Lung microvascular endothelial cell (primary cell): Measurements from ENCODE around the gene EIF3C. TPM values are rescaled to one million over a fixed set of nuclear protein-coding genes. Genes with fewer than 3 reads are reported as not detected.
"Not testable (repeated sequence)": the region's sequence is repeated elsewhere in the genome, so short reads cannot be mapped to it uniquely, and the experiment has no call there.

Experiments
- DNase-seq, 2 donors: peaks; one replicate each; pipeline versions ENCODE4 v3.0.0 to v3.0.0-alpha.2; 2010; ENCODE audit warnings: low read depth in 2 of 2
- total RNA-seq: library from RNA; depleted of rRNA; stranded (reverse); fragments of >200 nt; gene quantifications from 2 replicates; pipeline ENCODE4 v1.2.1, GENCODE V29; 2014

Gene EIF3C
- total RNA-seq, 1 donor from 2014 or later, result 216 TPM

DNA sequence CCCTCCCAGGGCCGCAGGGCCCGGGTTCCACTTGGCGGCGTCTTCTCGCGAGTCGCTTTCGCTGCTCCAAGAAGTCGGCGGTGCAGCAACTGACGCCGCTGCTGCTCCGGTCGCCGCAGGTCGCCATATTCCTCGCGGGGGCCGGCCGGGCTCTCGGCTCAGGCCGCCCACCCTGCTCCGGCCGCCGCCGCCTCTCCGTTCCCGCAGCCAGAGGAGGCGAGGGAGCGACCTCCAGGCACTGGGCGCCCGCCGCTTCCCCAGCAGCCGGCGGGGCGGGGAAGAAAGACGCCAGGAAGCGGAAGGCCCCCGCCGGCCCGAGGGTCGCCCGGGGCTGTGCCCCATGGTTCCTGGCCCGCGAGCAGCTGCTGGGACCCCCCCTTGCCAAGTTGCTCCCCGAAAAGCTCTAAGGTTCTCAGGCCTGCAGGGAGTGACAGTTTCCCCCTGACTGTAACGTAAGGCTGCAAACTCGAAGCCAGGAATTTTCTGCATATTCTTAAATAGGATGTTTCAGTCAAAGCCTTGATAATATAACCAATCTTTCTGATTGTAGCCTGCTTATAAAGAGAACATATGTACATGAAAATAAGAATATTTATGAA is 39.3 kb downstream of the EIF3C start:
- not testable (repeated sequence) for DNase-seq

DNA sequence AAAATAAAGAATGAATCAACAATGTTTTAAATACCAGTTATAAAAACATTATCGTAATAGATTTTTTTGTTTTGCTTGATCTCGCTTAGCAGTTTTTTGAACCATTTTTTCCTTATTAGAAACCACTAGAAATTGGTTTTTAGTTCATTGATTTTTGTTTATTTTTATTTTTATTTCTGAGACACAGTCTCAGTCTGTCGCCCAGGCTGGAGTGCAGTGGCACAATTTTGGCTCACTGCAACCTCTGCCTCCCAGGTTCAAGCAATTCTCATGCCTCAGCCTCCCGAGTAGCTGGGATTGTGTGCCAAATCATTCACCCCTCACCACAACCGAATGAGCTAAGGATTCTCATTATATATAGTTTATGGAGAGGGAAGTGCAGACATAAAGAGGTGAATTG is 40.2 kb downstream of the EIF3C start, which contains the start of gene NPIPB9:
TSS of gene NPIPB9 (plus strand) at position 301 of the 400 bp plus-strand sequence.
- not testable (repeated sequence) for DNase-seq

DNA sequence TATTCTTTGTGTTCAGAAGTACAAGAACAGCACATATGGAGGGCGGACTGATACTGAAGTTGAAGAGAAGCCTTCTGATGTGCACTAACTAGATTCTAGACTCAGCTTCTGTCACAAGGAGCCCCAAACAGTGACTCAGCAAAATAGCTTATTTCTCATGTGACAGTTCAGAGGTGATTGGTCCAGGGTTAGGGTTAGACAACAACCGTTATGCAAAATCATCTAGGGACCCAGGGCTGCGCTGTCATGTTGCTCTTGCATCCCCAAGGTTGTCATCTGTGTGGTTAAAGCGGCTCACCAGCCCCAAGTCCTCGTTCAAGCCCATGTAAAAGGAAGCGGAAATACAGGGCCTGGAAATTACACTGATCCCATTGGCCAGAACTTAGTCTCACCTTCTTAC is 70.4 kb downstream of the EIF3C start:
- DNase-seq, result not testable (repeated sequence)

DNA sequence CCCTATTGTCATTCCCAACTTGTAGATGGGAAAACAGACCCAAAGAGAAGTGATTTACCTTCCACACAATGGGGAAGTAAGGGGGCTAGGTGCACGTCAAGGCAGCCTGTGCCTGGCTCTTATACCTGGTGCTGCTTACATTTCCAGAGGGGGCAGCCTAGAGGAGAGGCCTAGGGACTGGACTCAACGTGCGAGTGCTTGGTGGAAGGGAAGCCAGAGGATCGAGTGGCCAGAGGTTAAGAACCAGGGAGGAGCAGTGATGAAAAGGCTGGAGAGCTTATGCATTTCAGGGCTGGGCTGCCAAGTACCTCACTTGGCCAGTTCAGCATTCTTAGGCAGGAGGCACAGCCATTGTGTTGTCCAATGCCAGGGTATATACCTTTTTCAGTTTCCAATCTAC is 71.1 kb downstream of the EIF3C start:
- not testable (repeated sequence) for DNase-seq

Other genes starting within 250 kb of the EIF3C start
- not detected in 2 replicates for gene NPIPB7, start 239.1 kb upstream of the EIF3C start, total RNA-seq
- gene CLN3, start 219.4 kb upstream of the EIF3C start, total RNA-seq, result 12.9 and 21.2 TPM in 2 replicates
- gene APOBR, start 216.8 kb upstream of the EIF3C start, total RNA-seq, result not detected in 2 replicates
- not detected in 2 replicates for gene IL27, start 204.6 kb upstream of the EIF3C start, total RNA-seq
- 0.44 and 11.9 TPM in 2 replicates for gene NUPR1, start 172.5 kb upstream of the EIF3C start, total RNA-seq
- 5.9 and 9.1 TPM in 2 replicates for gene SGF29, start 157.5 kb upstream of the EIF3C start, total RNA-seq
- not detected in 2 replicates for gene SULT1A2, start 114.4 kb upstream of the EIF3C start, total RNA-seq
- 0.40 and 3.9 TPM in 2 replicates for gene SULT1A1, start 101.4 kb upstream of the EIF3C start, total RNA-seq
- gene NPIPB8, start 73.4 kb upstream of the EIF3C start, total RNA-seq, result 0.20 TPM in 1 of 2 replicates, not detected in the other
- gene NPIPB9, start 40.3 kb downstream of the EIF3C start, total RNA-seq, result 0.44 and 1.4 TPM in 2 replicates
- gene ATXN2L, start 111.5 kb downstream of the EIF3C start, total RNA-seq, result 15.7 and 22.8 TPM in 2 replicates
- gene TUFM, start 134.9 kb downstream of the EIF3C start, total RNA-seq, result 88.9 and 94.6 TPM in 2 replicates
- gene SH2B1, start 152.4 kb downstream of the EIF3C start, total RNA-seq, result 8.1 and 9.9 TPM in 2 replicates
- under 0.01 TPM in 2 replicates for gene ATP2A1, start 167.0 kb downstream of the EIF3C start, total RNA-seq
- 25.3 and 31.2 TPM in 2 replicates for gene RABEP2, start 213.8 kb downstream of the EIF3C start, total RNA-seq
- 0.20 TPM in 1 of 2 replicates, not detected in the other for gene CD19, start 220.5 kb downstream of the EIF3C start, total RNA-seq
- 16.8 and 21.0 TPM in 2 replicates for gene NFATC2IP, start 239.5 kb downstream of the EIF3C start, total RNA-seq